NCI-H774 (cell line): Measurements from ENCODE around the gene SLC35G3.
"Not testable (repeated sequence)": the region's sequence is repeated elsewhere in the genome, so short reads cannot be mapped to it uniquely, and the experiment has no call there.

Experiments used
- DNase-seq: peaks from one replicate; lab custom pipeline; 2025; lab: John Stamatoyannopoulos, UW

The SLC35G3 gene

DNA sequence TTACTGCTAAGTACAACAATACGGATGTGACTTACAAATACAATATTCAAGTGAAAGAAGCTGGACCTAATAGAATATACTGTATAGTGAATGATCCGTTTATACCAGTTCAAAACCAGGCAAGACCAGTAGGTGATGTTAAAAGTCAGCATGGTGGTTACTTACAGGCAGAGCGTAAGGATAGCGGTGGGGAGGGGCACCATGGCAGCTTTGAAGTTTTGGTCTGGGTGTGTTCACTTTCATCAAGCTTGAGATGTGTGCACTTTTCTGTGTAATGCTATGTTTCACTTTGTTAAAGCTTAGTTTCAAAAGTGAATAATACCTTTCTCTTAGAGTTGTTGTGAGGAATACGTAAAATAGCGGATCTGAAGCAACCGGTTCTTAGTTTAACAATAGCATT, 16.5 kb upstream of the SLC35G3 start:
- no peak for DNase-seq

GRCh38 chr17:35202582-35202981, 8.4 kb upstream of the SLC35G3 start:
- not testable (repeated sequence) for DNase-seq

DNA sequence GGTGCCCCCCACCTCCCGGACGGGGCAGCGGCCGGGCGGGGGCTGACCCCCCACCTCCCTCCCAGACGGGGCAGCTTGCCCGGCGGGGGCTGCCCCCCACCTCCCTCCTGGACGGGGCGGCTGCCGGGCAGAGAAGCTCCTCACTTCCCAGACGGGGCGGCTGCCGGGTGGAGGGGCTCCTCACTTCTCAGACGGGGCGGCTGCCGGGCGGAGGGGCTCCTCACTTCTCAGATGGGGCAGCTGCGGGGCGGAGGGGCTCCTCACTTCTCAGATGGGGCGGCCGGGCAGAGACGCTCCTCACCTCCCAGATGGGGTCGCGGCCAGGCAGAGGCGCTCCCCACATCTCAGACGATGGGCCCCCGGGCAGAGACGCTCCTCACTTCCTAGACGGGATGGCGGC, 869 bp upstream of the SLC35G3 start:
- not testable (repeated sequence) for DNase-seq

GRCh38 chr17:35192708-35193107, 1.5 kb downstream of the SLC35G3 start:
- no peak for DNase-seq

DNA sequence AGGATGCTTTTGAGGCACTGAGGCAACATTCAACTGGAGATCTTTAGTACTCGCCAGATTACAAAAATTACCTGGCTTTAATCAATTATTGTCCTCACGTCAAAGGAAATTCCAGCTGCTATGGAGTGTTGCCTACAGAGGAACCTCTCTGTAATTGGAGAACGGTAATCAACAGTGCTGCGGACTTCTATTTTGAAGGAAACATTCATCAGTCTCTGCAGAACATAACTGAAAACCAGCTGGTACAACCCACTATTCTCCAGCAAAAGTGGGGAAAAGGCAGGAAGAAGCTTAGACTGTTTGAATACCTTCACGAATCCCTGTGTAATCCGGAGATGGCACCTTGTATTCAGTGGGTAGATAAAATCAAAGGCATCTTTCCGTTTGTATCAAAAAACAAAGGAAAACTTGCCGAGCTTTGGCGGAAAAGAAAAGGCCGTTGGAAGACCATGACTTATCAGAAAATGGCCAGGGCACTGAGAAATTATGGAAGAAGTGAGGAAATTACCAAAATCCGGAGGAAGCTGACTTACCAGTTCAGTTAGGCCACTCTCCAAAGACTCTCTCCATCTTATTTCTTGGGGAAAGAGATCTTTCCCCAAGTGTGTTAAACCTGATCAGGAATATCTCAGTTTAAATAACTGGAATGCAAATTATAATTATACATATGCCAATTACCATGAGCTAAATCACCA, 3.0 kb downstream of the SLC35G3 start:
- no peak for DNase-seq

- no peak for DNase-seq
Measured at GRCh38 chr17:35189291-35189690, 4.9 kb downstream of the SLC35G3 start.

GRCh38 chr17:35188111-35188510, 6.1 kb downstream of the SLC35G3 start:
- DNase-seq: no peak

GRCh38 chr17:35187481-35187880, 6.7 kb downstream of the SLC35G3 start:
- DNase-seq: no peak

DNA sequence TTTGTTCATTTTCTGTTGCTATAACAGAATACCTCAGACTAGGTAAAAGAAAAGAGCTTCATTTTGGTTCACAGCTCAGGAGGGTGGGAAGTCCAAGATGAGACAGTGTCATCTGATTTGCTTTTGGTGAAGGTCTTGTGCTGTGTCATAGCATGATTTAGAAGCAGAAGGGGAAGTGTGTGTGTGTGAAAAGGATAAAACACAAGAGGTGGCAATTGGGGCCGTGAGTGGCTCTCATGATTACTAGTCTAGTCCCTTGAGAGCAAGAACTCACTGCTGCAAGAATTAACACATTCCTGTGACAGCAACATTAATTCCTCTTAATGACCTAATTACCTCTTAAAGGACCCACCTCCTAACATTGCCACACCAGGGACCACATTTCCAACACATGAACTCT, 8.3 kb downstream of the SLC35G3 start:
- no peak for DNase-seq

GRCh38 chr17:35184274-35184673, 9.9 kb downstream of the SLC35G3 start:
- no peak for DNase-seq

- no peak for DNase-seq
Measured at GRCh38 chr17:35183332-35183731, 10.9 kb downstream of the SLC35G3 start.

- not testable (repeated sequence) for DNase-seq
Measured at GRCh38 chr17:35179379-35179778, 14.8 kb downstream of the SLC35G3 start.

- DNase-seq: no peak
Measured at GRCh38 chr17:35176897-35177296, 17.3 kb downstream of the SLC35G3 start.

DNA sequence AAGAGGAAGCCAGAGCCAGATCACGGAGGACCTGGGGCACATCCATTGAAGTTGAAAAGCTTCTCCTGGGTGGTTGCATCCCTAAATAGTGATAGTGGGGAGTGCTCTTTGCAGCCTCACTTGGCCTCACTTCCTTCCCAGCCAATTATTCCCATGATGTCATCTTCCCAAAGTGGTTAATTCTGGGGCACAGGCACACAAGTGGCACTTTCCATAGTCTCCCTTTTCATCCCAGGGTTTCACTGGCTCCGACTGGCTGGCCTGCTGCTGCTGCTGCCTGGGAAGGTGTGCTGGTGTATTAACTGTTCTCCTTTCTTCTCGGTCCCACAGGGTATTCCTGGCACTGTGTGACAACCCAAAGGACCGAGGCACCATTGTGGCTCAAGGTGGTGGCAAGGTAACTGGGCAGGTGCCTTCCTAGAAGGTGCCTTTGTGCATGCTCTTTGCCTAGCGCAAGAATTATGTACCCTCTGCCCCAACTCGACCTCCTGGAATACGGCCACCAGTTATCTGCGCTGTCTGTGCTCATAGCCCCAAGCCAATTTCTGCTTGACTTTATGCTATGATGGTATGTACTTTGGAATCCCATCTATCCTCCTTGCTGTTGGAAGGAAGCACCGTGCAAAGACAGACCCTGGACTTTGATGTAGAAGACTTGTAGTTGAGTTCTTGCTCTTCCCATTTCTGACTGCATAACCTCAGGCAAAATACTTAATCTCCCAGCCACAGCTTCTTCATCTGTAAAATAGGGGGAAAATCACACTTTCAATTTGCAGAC, 18.4 kb downstream of the SLC35G3 start:
- DNase-seq: no peak

DNA sequence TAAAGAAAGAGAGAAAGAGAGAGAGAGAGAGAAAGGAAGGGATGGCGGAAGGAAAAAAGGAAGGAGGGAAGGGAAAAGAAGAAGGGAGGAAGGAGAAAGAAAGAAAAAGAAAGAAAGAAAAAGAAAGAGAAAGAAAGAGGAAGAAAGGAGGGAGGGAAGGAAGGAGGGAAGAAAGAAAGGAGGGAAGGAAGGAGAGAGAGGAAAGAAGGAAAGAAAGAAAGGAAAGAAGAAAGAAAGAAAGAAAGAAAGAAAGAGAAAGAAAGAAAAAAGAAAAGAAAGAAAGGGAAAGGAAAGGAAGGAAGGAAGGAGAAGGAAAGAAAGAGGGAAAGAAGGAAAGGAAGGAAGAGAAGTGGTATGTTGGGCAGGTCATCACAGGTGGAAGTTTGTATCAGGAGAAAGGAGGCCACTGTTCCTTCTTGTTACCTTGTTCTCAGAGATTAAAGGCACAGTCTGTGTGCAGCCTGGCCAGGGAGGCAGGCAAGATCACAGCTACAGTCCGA, 19.3 kb downstream of the SLC35G3 start:
- DNase-seq: no peak

- not testable (repeated sequence) for DNase-seq
Measured at GRCh38 chr17:35172321-35172720, 21.9 kb downstream of the SLC35G3 start.

GRCh38 chr17:35171834-35172233, 22.4 kb downstream of the SLC35G3 start:
- no peak for DNase-seq

DNA sequence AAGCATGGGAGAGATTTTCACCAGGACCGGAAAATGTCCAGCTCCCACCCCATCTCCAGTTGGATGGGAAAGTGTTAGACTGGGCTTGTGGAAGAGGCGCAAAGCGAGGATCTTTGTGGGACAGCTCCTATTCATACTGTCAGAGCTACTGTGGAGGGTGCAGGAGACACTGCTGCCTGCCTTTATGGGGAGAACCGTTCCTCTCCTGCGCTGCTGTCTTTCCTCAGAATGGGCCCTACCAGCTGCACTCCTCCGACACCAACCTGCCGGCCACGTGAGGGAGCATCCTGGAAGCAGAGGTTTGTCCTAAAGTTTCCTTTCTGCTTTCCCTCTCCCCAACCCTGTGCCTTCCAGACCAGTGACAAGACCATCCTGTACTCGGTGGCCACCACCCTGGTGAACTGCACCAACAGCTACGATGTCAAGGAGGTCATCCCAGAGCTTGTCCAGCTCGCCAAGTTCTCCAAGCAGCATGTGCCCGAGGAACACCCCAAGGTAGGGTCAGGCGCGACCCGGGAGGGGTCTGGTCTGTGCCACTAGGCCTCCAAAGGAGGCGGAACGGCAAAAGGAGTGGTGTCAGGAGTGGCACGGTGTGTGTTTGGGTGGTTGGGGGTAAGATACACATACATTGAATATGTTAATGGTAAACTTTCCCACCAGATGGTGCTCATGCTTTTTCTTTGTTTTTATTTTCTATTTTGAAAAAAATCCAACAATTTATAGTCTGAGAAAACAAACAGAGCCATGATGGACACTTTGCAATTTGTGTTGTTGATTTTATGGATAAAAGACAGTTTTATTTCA, 23.0 kb downstream of the SLC35G3 start:
- no peak for DNase-seq

DNA sequence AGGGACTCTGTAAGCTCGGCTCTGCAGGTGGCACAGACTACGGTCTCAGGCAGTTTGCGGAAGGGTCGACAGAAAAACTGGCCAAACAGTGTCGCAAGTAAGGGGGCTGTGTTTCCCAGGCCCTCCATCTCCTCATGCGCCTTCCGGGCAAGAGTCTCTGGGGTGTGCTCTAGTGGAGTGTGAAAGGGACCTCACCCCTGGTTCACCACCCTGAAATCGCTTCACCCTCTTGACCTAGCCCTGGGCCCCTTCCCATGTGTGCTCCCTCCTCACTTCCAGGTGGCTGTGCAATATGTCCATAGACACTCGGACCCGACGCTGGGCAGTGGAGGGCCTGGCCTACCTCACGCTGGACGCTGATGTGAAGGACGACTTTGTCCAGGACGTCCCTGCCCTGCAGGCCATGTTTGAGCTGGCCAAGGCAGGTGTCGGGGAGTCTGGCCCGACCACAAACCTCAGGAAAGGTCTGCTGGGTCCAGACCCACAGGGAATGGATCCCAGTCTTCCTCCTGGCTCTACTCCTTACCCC, 24.3 kb downstream of the SLC35G3 start:
- DNase-seq: no peak

DNA sequence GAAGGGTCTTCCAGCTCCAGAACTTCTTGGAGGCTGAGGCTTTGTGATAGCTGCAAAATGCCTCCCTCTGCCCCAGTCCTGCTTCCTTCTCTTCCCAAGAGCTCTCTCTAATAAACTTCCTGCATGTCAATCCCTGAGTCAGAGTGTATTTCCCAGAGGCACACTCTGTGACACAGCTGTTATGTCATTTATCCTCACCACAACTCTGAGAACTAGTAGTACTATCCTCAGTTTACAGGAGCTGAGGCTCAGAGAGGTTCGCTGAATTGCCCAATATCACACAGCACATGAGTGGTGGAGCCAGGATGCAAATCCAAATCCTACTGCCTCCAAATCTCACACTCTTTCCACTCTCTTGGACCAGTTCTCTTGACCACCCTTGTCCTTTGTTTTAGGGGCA, 26.5 kb downstream of the SLC35G3 start:
- no peak for DNase-seq

DNA sequence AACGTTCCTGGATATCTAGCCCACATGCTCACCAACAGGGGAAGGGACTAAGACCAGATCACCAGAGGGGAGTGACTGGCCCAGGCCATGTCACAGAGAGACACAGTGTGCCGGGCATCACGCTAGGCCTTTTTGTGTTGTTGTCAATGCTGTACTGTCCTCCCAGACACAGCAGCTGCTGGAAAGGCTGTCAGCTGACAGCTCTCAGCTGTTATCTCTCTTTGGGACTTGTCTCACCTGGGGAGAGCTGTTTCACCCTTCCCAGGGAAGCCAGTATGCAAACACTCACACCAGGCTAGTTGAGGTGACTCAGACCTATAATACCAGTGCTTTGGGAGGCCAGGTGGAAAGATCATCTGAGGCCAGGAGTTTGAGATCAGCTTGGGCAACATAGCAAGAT, 27.1 kb downstream of the SLC35G3 start:
- DNase-seq: peak; percentile 5

GRCh38 chr17:35166526-35166925, 27.7 kb downstream of the SLC35G3 start:
- DNase-seq: no peak
